Measurements from ENCODE around the gene ARHGEF39. TPM values are rescaled to one million over a fixed set of nuclear protein-coding genes. Genes with fewer than 3 reads are reported as not detected.

ARHGEF39 gene
- total RNA-seq, 2 experiments from 2014 or later, result 16.0 to 19.9 TPM

DNA sequence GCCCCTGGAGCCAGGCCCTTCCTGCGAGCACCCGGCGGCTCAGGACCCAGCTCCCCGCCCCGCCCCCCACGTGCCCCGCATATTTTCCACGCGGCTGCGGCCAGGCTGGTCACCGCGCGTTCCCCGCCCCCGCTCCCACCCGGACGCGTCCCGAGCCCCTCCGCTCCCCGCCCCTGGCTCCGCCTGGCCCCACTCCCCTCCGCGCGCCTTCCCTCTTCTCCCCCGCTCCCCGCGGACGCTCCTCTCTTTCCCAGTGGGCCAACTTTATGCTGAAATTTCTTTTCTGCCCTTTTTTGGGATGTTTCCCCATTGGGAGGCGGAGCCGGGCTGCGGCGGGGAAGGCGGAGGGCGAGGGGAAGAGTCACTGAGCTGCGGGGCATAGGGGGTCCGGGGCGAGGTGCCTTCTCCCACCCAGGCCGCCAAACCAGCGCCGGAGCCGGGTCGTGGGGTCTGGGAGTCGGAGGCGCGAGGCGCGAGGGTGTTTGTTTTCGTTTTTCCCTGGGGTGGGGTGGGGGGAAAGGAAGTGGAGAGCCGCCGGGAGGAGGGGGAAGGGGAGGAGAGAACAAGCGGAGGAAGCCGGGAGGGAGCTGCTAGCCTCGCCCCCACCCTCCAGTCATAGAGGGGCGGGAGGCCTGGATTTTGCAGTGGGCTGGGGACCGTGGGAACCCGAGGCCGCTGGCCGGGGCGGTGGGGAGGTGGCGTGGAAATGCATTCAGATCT, 25.8 kb upstream of the ARHGEF39 start:
- POLR2A ChIA-PET, result interaction anchor here (0.8 to 3.0 kb wide), 8 partner anchors 13 to 71 kb away, joined by 3 to 12 read pairs (median 4); partner anchors contain the start of genes ARHGEF39, CCDC107, RMRP and TLN1

DNA sequence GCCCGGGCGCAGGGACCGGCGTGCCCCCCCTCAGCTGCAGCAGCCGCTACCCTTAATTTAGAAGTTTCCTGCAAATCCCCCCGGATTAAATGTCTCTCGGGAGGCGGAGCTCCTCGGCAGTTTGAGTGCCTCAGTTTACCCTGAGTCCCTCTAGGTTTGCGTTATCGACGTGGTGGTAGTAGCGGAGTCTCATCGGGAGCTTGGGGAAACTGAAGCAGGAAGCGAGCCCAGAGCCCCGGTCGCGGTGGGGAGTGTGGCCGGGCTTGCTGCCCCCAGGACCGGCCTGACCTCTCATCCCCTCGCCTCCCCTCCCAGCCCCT, 25.3 kb upstream of the ARHGEF39 start:
- Mint-ChIP-seq H3K27me3 (no peaks in the 10 kb centered on the region), H3K27ac (no peak overlapping the region), H3K36me3 (ENCODE audit: low read depth) (no peaks in the 10 kb centered on the region), H3K9me3 (no peaks in the 10 kb centered on the region), H3K4me3 (peak overlapping the region; percentile 72), H3K4me1 (ENCODE audit: low read depth) (peaks cover 18% of the 10 kb centered on the region)
- no peak for DNase-seq
- intact Hi-C loops (cut with micrococcal nuclease), result no loop called here
- ATAC-seq, result no peak
- no peak for TF ChIP-seq CTCF (IDR thresholded peaks at IDR 0.05)
- ChIA-PET POLR2A (interaction anchor here (0.6 to 3.0 kb wide), 3 partner anchors 26 to 71 kb away, joined by 3 to 12 read pairs (median 4); partner anchors contain the start of genes ARHGEF39, CCDC107 and RMRP), CTCF (interaction anchor here (1.0 to 12.7 kb wide), 7 partner anchors 9 to 87 kb away, joined by 3 to 313 read pairs (median 4); partner anchors contain the start of genes ARHGEF39, CA9, CCDC107 and CREB3)

More for the DNA sequence above, 25.8 kb upstream of the ARHGEF39 start:
- Mint-ChIP-seq H3K9me3 (no peaks in the 10 kb centered on the region), H3K4me1 (ENCODE audit: low read depth) (peaks cover 18% of the 10 kb centered on the region), H3K27ac (peak overlapping the region; percentile 42), H3K27me3 (no peaks in the 10 kb centered on the region), H3K4me3 (peak overlapping the region; percentile 72), H3K36me3 (ENCODE audit: low read depth) (no peaks in the 10 kb centered on the region)
- peak; percentile 22 for ATAC-seq
- TF ChIP-seq CTCF (IDR thresholded peaks at IDR 0.05), result no peak
- DNase-seq, result peak; percentile 47
- CTCF ChIA-PET, result interaction anchor here (1.0 to 12.7 kb wide), 9 partner anchors 8 to 87 kb away, joined by 3 to 313 read pairs (median 4); partner anchors contain the start of genes ARHGEF39, CA9, CCDC107 and CREB3
- intact Hi-C loops (cut with micrococcal nuclease), result no loop called here

GRCh38 chr9:35689542-35690293, 24.7 kb upstream of the ARHGEF39 start, which contains the start of gene TPM2:
TPM2 (minus strand) TSS chr9:35689925; CDS start chr9:35689817, 108 bp downstream.
- no peak for ATAC-seq
- H3K9me3 Mint-ChIP-seq, result no peaks in the 10 kb centered on the region
- no peak for DNase-seq
- H3K27me3 Mint-ChIP-seq, result no peaks in the 10 kb centered on the region
- H3K4me3 Mint-ChIP-seq, result peak within 1 kb of the TSS; percentile 72
- intact Hi-C loops (cut with micrococcal nuclease), result no loop called here
- TF ChIP-seq CTCF (IDR thresholded peaks at IDR 0.05), result no peak
- H3K36me3 Mint-ChIP-seq (ENCODE audit: low read depth), result no peaks in the 10 kb centered on the region
- ChIA-PET POLR2A (interaction anchor here (0.6 to 2.4 kb wide), 2 partner anchors 25 to 32 kb away, joined by 3 to 12 read pairs; partner anchors contain the start of genes ARHGEF39, CCDC107 and RMRP), CTCF (interaction anchor here (1.3 to 12.7 kb wide), 6 partner anchors 24 to 86 kb away, joined by 3 to 313 read pairs (median 6); partner anchors contain the start of genes ARHGEF39, CA9, CCDC107 and CREB3)
- H3K27ac Mint-ChIP-seq, result peak within 1 kb of the TSS; percentile 55
- H3K4me1 Mint-ChIP-seq (ENCODE audit: low read depth), result peaks cover 18% of the 10 kb centered on the region

- ChIA-PET POLR2A (interaction anchor here (1.2 to 2.4 kb wide), 4 partner anchors 16 to 80 kb away, joined by 4 to 12 read pairs (median 6); partner anchors contain the start of genes ARHGEF39, CA9, CCDC107 and RMRP), CTCF (interaction anchor here (1.4 to 12.7 kb wide), 5 partner anchors 8 to 78 kb away, joined by 6 to 313 read pairs (median 106); partner anchors contain the start of genes ARHGEF39, CA9, CCDC107 and CREB3)
- H3K4me3 Mint-ChIP-seq, result peak overlapping the region; percentile 34
- no peak for TF ChIP-seq CTCF (IDR thresholded peaks at IDR 0.05)
- H3K4me1 Mint-ChIP-seq (ENCODE audit: low read depth), result peaks cover 18% of the 10 kb centered on the region
- intact Hi-C loops (cut with micrococcal nuclease), result no loop called here
- no peaks in the 10 kb centered on the region for H3K27me3 Mint-ChIP-seq
- peak; percentile 84 for ATAC-seq
- DNase-seq, result peak; percentile 22
- no peaks in the 10 kb centered on the region for H3K36me3 Mint-ChIP-seq (ENCODE audit: low read depth)
- H3K27ac Mint-ChIP-seq, result peak overlapping the region; percentile 55
- H3K9me3 Mint-ChIP-seq, result no peaks in the 10 kb centered on the region
These were observed 23.9 kb upstream of the ARHGEF39 start for GRCh38 chr9:35688558-35689541.

Measured in activated CD8-positive, alpha-beta T cell treated with anti-CD3 and anti-CD28 coated beads for 36 hours (primary cell).